AML-193 (cell line): ENCODE data around the gene TGFBR2.

Experiments
- DNase-seq, 2 experiments: peaks; one replicate each; lab custom pipeline; 2025; lab: John Stamatoyannopoulos, UW

TGFBR2 gene

GRCh38 chr3:30673425-30674341 is 67.3 kb downstream of the TGFBR2 start:
- DNase-seq: peak; percentile 8 to 12

GRCh38 chr3:30675006-30675405 is 68.6 kb downstream of the TGFBR2 start:
- no peak for DNase-seq

DNA sequence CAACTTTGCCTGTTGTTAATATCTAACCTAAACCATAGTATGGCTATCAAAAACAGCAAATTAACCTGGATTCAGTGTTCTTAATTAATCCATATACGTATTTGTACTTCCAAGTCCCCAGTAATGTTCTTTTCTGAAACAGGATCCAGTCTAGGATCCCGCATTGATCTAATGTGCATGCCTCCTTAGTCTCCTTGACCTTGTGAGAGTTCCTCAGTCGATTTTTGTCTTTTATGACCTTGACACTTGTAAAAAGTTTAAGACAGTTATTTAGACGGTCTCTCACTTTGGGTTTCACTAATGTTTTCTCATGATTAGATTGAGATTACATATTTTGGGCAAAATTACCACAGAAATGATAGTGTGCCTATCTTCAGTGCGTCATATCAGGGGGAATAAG is 69.4 kb downstream of the TGFBR2 start:
- DNase-seq: no peak

- DNase-seq: no peak
These were observed 70.3 kb downstream of the TGFBR2 start for GRCh38 chr3:30676424-30677346.

DNA sequence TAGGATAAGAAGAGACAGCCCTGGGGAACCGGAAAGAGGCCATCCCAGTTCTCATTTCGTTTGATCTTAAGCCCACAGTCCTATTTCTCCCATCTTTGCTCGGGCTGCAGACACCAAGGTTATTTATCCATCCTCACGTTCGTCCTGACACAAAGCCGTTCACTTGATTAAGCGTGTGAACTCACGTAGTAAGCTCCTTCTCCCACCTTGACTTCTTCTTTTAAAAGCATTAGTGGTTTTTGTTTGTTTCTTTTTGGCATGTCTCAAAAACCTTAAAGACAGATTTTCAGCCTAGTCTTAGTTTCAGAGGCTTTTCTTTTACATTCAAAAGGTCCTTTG is 70.9 kb downstream of the TGFBR2 start:
- no peak for DNase-seq

DNA sequence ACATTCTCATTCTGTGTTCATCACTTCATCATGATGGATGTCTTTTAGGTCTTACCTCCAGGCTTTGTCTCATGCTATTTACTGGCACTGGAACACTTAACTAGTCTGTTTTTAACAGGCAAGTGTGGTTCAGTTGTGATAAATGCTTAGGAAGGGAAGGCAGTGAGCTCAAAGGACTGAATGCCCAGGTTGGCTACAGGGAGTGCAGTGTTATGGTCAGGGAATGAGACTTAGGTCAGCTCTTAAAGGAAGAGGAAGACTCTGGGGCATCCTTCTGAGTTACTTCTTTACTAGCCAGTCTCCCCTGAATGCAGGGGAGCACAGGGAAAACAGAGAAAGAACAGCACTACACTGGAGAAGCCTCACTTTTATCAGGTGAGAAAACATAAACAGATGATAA is 72.6 kb downstream of the TGFBR2 start:
- DNase-seq: no peak

DNA sequence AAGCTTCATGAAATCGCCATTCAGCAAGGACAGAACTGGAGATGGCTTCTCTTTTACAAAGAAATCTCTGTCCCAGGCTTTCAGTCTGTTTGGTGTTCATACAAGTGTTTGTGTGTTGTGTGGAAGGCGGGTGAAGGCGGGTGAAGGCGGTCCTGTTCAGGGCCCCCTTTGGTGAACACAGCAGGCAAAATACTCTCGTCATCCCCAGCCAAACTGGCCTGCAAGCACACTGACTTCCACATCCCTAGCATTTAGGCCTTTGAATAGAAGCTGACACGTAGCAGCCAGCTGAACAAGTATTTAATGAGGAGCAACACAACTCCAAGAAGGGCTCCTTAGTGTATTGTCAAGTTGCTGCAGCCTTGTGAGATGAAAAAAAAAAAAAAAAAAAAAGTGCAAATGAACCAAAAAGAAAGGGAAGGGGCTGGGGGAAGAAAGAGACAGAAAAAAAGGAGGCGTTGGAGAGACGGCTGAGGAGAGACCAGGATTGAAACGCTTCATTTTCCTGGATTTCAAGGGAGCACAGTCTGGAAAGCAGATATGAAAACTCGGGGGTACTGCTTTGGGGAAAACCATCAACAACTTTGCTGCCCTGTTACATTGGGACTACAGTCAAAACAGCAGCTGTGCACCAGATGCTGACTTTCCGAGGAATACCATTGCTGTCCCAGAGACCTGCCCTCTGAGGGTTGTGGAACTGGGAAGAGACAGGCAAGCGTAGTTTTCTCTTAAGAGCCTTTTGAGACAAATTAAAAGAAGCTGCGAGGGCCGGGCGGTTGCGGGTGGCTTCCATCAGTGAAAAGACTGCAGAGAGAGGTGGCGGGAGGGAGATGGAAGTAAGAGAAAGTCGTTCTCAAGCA is 74.6 kb downstream of the TGFBR2 start:
- no peak for DNase-seq

- no peak for DNase-seq
These were observed 75.3 kb downstream of the TGFBR2 start for GRCh38 chr3:30681649-30682211.

DNA sequence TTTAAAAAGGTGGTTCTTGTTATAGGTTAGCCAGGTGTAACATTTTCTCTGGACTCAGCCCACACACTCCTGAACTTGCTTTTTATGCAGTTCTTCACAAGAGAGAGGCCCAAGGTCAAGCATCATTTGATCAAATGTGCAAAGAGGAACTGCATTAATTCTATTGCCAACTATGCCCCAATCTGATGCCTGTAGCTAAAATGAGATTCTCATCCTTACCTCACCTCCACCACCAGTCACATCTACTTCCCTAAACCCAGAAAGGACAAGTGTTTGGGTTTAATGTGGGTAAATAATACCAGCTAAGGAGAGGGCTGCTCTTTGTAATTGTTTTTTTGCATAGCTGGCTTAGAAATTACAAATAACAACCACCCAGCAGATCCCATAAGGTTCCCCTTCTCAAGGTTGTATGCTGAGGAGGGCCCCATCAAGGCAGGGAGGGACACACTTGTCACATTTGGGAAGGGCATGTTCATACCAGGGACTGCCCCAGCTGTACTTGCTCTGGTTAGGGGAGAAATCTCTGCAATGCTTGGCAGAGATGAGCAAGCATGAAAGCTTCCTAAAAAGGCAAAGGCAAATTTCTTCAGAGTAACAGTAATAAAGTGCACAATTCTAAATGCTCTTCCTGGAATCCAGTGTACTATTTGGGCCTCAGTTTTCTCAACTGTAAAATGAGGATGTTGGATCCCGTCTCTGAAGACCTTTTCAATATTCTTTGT is 76.2 kb downstream of the TGFBR2 start:
- peak; percentile 16 to 41 for DNase-seq

DNA sequence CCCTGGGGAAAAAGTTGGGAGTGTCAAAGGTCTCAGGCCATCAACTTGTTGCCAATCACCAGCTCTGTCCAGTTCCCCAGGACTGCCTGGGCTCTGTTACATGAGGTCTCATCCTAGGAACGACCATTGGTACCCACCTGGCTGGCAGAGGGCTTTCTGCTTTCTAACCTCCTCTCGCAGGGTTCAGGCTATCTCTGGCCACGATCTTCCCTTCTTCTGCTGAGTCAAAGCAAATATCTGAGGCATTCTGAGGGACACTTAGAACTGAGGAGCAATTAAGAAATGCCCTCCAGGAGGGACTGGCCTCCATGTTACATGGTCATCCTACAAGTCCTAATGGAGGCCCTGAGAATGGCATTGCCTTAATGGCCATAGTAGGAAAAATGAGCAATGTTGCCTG is 77.4 kb downstream of the TGFBR2 start:
- DNase-seq: no peak

DNA sequence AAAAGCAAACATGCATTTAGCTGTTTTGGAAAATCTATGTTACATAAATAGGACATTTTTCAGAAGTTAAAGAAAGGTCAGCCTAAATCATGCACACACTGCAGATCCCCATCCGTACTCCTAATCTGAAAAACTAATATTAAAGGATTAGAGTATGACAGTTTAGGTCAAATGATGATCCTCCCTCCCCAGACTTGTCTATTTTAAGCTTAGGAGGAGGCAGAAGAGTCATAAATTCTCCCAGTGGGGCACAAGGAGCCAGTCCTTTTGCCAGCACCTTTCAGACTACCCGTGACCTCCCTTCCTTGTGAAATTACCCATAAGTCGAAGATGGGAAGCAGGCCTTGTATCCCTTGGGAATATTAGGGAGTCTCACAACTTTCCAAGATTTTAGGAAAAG is 78.0 kb downstream of the TGFBR2 start:
- DNase-seq: no peak

DNA sequence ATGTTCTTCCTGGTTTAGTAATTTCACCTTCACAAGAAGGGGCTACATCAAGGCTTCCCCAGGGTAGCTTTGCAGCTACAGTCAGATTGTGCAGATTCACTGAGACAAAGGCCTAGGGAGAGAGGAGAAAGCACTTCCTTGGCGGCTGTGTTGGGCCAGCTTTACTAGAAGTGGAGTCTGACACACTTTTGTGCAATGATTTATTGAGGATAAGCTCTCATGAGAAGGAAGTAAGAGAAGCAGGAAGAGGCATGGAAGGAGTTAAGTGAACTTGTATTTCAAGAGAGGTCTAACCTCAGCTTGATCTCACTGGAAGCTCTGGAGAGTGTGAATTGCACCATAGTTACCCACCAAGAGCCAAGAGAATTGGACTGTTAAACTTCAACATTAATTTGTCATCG is 78.9 kb downstream of the TGFBR2 start:
- DNase-seq: peak in 1 of 2 experiments; percentile 14

- no peak for DNase-seq
These were observed 79.8 kb downstream of the TGFBR2 start for GRCh38 chr3:30686176-30686575.

GRCh38 chr3:30686799-30687198 is 80.4 kb downstream of the TGFBR2 start:
- no peak for DNase-seq

DNA sequence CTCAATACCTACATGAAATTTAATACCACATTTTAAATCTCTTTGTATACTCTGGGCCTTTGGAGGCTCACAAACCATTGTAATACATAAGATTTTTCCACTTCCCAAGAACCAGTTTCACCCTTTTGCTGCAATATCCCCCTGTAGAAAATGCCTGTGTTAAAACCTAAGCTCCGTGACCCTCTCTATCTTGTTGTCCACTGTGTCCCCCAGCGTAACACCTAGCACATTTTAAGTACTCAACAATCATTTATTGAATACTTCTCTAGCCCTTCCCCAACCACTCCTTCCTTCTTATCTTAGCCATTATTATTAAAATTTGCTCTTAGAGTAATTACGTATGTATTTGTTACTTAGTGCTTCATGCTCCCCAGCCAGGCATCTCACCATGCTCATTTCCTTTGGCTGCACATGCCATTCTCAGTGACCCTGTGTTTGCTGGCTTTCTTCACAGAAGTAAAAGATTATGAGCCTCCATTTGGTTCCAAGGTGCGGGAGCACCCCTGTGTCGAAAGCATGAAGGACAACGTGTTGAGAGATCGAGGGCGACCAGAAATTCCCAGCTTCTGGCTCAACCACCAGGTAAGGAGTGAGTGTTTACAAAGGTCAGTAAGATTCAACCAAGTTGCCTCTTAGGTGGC is 81.6 kb downstream of the TGFBR2 start:
- DNase-seq: no peak

DNA sequence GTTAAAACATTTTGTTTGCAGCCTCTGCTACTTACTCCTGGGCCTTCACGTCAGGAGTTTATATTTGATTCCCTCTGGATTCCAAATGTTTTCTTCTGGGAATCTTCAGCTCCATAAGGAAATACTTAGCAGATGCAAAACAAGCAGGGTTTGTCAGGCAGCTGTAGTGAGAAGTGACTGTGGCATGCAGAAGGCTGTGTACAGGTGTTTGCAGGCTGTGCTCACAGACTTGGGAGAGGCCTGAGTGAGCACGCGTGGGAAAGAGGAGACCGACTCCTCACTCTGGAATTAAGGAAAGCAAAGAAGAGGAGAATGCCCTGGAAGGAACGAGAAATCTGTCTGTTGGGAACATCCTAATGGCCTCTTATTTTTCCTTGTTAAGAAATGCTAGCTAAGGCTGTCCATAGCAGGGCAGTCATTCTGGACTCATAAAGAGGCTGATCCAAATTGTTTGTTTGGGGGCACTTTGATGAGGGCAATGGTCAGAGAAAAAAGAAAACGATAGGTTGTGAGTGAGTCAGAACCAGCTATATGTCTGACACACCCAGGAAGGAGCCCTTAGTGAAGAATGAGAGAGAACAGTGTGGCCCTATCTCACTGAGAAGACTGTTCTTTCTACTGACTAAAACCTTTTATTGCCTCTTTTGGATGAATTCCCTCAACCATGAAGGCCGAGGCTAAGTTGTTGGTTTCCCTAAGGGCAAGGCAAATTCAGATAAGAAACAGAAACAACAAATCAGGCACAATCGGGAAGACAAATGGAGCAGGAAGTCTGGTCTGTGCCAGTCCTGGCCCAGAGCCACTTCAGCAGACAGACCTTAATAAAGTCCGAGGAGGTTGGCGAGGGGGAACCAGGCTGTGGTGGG is 82.6 kb downstream of the TGFBR2 start:
- DNase-seq: no peak

- DNase-seq: no peak
These were observed 83.8 kb downstream of the TGFBR2 start for GRCh38 chr3:30690199-30690598.

GRCh38 chr3:30691249-30691880 is 85.0 kb downstream of the TGFBR2 start:
- no peak for DNase-seq

DNA sequence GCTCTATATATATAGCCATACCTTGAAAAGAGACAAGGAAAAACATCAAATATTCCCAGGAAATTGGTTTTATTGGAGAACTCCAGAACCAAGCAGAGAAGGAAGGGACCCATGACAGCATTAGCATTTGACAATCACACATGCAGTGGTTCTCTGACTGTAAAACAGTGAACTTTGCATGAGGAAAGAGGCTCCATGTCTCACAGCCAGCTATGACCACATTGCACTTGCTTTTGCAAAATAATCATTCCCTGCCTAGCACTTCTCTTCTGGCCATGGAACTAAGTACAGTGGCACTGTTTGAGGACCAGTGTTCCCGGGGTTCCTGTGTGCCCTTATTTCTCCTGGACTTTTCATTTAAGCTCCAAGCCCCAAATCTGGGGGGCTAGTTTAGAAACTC is 85.5 kb downstream of the TGFBR2 start:
- no peak for DNase-seq
